Breast epithelium (tissue), 4 donors: ENCODE measurements around the gene CNOT11. TPM values are rescaled to one million over a fixed set of nuclear protein-coding genes. Genes with fewer than 3 reads are reported as not detected.

Experiments
- DNase-seq, 2 donors: peaks; one replicate each; pipeline ENCODE4 v3.0.0-alpha.2; 2019; ENCODE audit warnings: low spot score in 2 of 2
- H3K27ac ChIP-seq, 2 donors: fragments of 200-600 bp; sonication (generic) in 1 of 2; one replicate each; pipeline ENCODE4 v1.5.1; 2016 to 2019; ENCODE audit warnings: mild to moderate bottlenecking in 1 of 2
- H3K27me3 ChIP-seq, 2 donors: fragments of 200-600 bp; sonication (generic) in 1 of 2; one replicate each; pipeline versions ENCODE4 v1.5.1 to v1.6.0; 2017 to 2019; ENCODE audit warnings: control low read depth in 1 of 2, mild to moderate bottlenecking in 1 of 2
- H3K36me3 ChIP-seq: fragments of 200-600 bp; one replicate; pipeline ENCODE4 v1.5.1; 2019
- H3K4me1 ChIP-seq, 2 donors: fragments of 200-600 bp; sonication (generic); one replicate each; pipeline ENCODE4 v1.5.1; 2016 to 2019; ENCODE audit warnings: control low read depth in 1 of 2
- H3K4me3 ChIP-seq, 3 donors: fragments of 200-600 bp; sonication (generic); 1 replicate in 2 of 3; 2 replicates in 1 of 3; pipeline ENCODE4 v1.5.1; 2016 to 2019; ENCODE audit warnings: mild to moderate bottlenecking in 3 of 3, moderate library complexity in 2 of 3
- H3K9me3 ChIP-seq, 2 donors: fragments of 200-600 bp; sonication (generic) in 1 of 2; one replicate each; pipeline ENCODE4 v1.5.1; 2016 to 2019; ENCODE audit warnings: control low read depth in 1 of 2
- POLR2A ChIP-seq: fragments of 450-650 bp; IDR thresholded peaks from one replicate; pipeline ENCODE4 v1.6.1; 2016; ENCODE audit warnings: antibody characterized with exemption, mild to moderate bottlenecking, moderate library complexity
- POLR2AphosphoS5 ChIP-seq, 3 donors: sonication (generic); formaldehyde crosslinking; IDR thresholded peaks; one replicate each; pipeline ENCODE4 v1.6.1; 2017; ENCODE audit warnings: antibody characterized with exemption in 3 of 3
- intact Hi-C: fragments of 100-400 bp; cut with DNase I; formaldehyde crosslinking; loops from one replicate; pipeline ENCODE4 v1.15.1; 2023; ENCODE audit warnings: low total_unique reads
- total RNA-seq, 3 donors: library from RNA; depleted of rRNA; stranded (reverse); fragments of >200 nt; gene quantifications; one replicate each; pipeline ENCODE4 v1.1.0, GENCODE V29; 2016
- TF ChIP-seq, protein P1 (sequence below), 3 donors: fragments of 450-650 bp; IDR thresholded peaks; one replicate each; pipeline ENCODE4 v1.5.1; 2016 to 2017; ENCODE audit warnings: antibody characterized with exemption in 3 of 3, mild to moderate bottlenecking in 3 of 3, moderate library complexity in 3 of 3

CNOT11 gene
- total RNA-seq, result 10 to 100 TPM; 19.2 to 33.1 (median 23.9) TPM

DNA sequence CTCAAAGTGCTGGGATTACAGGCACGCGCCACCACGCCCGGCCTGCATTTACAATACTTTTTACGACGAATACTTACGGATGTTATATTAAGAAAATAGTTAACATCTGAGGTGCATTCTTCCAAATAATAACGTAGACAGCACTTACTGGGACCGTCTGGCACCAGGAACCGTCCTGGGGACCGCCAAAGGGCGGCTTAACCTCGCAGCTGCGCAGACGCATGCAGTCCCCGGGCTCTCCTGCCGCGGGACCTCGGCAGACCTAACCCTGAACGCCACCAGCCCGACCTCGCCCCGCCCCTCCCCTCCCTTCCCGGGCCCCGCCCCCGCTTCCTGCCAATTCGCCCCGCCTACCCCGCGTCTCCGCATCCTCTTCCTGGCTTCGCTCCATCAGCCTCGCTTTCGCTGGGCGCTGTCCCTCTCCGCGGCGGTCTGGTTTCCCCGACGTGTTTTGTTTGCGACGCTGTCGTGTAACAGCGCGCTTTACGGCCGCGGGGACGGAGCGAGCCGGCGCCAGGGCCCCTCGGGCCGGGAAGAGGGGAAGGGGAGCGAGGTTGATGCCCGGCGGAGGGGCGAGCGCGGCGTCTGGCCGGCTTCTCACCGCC is at the start of gene CNOT11:
TSS of gene CNOT11 (plus strand) at position 479 of the 605 bp plus-strand sequence. CDS start at position 558, 79 bp downstream.
- H3K9me3 ChIP-seq, result no peaks in the 10 kb centered on the region
- TF ChIP-seq, protein P1, sequence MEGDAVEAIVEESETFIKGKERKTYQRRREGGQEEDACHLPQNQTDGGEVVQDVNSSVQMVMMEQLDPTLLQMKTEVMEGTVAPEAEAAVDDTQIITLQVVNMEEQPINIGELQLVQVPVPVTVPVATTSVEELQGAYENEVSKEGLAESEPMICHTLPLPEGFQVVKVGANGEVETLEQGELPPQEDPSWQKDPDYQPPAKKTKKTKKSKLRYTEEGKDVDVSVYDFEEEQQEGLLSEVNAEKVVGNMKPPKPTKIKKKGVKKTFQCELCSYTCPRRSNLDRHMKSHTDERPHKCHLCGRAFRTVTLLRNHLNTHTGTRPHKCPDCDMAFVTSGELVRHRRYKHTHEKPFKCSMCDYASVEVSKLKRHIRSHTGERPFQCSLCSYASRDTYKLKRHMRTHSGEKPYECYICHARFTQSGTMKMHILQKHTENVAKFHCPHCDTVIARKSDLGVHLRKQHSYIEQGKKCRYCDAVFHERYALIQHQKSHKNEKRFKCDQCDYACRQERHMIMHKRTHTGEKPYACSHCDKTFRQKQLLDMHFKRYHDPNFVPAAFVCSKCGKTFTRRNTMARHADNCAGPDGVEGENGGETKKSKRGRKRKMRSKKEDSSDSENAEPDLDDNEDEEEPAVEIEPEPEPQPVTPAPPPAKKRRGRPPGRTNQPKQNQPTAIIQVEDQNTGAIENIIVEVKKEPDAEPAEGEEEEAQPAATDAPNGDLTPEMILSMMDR (IDR thresholded peaks at IDR 0.05), result peak in 1 of 3 donors; percentile 6
- TF ChIP-seq POLR2AphosphoS5 (IDR thresholded peaks at IDR 0.05) (peak; percentile 59 to 97 (median 82)), POLR2A (peak; percentile 77)
- intact Hi-C loops, result no loop called here

DNA sequence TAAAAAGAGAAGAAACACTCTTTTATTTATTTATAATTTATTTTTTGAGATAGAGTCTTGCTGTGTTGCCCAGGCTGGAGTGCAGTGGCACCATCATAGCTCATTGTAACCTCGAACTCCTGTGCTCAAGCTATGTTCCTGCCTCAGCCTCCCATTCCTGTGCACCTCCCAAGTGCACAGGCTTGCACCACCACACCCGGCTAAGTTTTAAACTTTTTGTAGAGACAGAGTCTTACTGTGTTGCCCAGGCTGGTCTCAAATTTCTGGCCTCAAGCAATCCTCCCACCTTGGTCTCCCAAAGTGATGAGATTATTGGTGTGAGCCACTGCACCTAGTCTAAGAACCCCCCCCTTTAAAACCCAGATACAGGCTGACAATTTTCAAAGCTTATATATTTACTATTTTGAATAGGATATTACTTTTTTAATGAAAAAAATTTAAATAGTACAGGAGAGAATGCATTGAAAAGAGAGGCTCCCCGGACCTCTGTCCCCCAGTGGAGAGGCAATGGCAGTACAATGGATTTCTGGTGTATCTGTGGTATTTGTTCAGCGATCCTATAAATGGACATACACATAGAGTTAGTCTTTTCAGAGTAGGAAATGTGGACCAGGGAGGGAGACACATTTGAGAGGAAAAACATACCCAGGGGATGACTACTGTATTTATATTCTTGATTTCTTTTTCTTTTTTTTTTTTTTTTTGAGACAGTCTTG is 48.1 kb upstream of the CNOT11 start:
- H3K36me3 ChIP-seq, result no peaks in the 10 kb centered on the region
- H3K4me3 ChIP-seq, result no peak overlapping the region
- DNase-seq, result no peak
- H3K27me3 ChIP-seq, result no peaks in the 10 kb centered on the region
- H3K9me3 ChIP-seq, result no peaks in the 10 kb centered on the region
- TF ChIP-seq POLR2AphosphoS5 (IDR thresholded peaks at IDR 0.05) (no peak), POLR2A (no peak)
- TF ChIP-seq, protein P1 (IDR thresholded peaks at IDR 0.05), result no peak
- intact Hi-C loops, result no loop called here
- H3K27ac ChIP-seq, result no peak overlapping the region
- H3K4me1 ChIP-seq, result no peaks in the 10 kb centered on the region

More for the DNA sequence above, at the start of gene CNOT11:
- Histone ChIP-seq H3K4me3 (peak within 1 kb of the TSS; percentile 96 to 100 (median 97)), H3K4me1 (peaks cover 3 to 5% of the 10 kb centered on the region in 2 donors), H3K36me3 (no peaks in the 10 kb centered on the region), H3K27me3 (no peaks in the 10 kb centered on the region), H3K27ac (peak within 1 kb of the TSS; percentile 98)
- peak; percentile 97 to 99 for DNase-seq

DNA sequence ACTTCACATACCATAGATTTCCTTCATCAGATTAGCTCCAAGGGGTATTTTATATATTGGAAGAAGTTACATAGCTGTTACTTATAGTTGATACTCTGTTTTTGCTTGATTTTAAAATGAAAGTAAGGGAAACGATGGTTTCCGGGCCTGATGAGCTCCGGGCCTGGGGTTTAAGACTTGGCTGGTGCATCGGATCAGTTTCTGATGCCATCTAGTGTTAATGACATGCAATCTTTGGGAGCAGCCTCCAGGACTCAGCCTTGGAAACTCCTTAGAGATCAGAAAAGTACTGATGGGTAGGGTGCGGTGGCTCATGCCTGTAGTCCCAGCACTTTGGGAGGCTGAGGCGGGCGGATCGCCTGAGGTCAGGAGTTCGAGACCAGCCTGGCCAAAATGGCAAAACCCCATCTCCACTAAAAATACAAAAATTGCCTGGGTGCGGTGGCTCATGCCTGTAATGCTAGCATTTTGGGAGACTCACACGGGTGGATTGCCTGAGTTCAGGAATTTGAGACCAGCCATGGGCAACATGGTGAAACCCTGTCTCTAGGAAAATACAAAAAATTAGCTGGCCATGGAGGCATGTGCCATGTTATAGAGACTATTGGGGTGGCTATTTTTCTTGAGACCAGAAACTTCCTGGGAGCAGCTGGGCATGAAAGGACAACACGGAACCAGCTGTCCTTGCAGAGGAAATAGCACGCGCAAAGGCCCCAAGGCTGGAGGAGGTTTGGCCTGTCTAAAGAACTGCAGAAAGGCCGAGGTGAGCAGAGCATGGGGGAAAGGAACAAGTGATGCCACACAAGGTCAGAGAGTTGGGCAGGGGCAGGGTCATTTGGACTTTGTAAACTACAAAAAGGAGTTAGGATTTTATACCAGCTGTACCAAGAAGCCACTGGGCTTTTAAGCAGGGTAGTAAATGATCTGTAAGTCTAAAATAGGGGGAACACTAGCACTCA is 46.9 kb upstream of the CNOT11 start:
- peak overlapping the region; percentile 22 to 30 (median 27) for H3K4me3 ChIP-seq

DNA sequence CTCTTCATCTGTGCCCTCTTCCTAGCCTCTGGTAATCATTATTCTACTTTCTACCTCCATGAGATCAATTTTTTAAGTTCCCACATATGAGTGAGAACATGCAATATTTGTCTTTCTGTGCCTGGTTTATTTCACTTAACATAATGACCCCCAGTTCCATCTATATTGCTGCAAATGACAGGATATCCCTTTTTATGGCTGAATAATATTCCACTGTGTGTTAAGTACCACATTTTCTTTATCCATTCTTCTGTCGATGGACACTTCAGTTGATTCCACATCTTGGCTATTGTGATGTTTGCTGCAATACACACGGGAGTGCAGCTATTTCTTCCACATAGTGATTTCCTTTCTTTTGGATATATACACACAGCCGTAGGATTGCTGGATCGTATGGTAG is 43.9 kb upstream of the CNOT11 start:
- intact Hi-C loops, result no loop called here
- no peak overlapping the region for H3K27ac ChIP-seq
- H3K27me3 ChIP-seq, result no peaks in the 10 kb centered on the region
- no peaks in the 10 kb centered on the region for H3K4me1 ChIP-seq
- peaks cover 0 to 7% of the 10 kb centered on the region in 2 donors for H3K9me3 ChIP-seq
- H3K4me3 ChIP-seq, result no peak overlapping the region
- no peaks in the 10 kb centered on the region for H3K36me3 ChIP-seq
- DNase-seq, result no peak
- TF ChIP-seq, protein P1 (IDR thresholded peaks at IDR 0.05), result no peak
- TF ChIP-seq POLR2AphosphoS5 (IDR thresholded peaks at IDR 0.05) (no peak), POLR2A (no peak)

More for the DNA sequence above, 46.9 kb upstream of the CNOT11 start:
- intact Hi-C loops, result no loop called here
- TF ChIP-seq POLR2A (no peak), POLR2AphosphoS5 (IDR thresholded peaks at IDR 0.05) (no peak)
- TF ChIP-seq, protein P1 (IDR thresholded peaks at IDR 0.05), result peak in 2 of 3 donors; percentile 33 to 47
- H3K27me3 ChIP-seq, result no peaks in the 10 kb centered on the region
- no peaks in the 10 kb centered on the region for H3K36me3 ChIP-seq
- H3K9me3 ChIP-seq, result peaks cover 0 to 7% of the 10 kb centered on the region in 2 donors
- peak in 1 of 2 donors; percentile 33 for DNase-seq
- H3K4me1 ChIP-seq, result no peaks in the 10 kb centered on the region
- H3K27ac ChIP-seq, result no peak overlapping the region
